Endodermal cell (in vitro differentiated cells): ENCODE measurements around the gene IRF4. TPM values are rescaled to one million over a fixed set of nuclear protein-coding genes. Genes with fewer than 3 reads are reported as not detected.

ENCODE experiments used
- DNase-seq: peaks from one replicate; pipeline ENCODE4 v3.0.0-alpha.2; 2017
- H3K27ac ChIP-seq: 2 replicates; pipeline ENCODE4 v1.5.1; 2013; ENCODE audit warnings: mild to moderate bottlenecking, low read depth, low read length, moderate library complexity
- H3K27me3 ChIP-seq: 2 replicates; pipeline ENCODE4 v1.6.1; 2013; ENCODE audit warnings: mild to moderate bottlenecking, low read length, moderate library complexity; ENCODE audit not compliant: insufficient read depth, control insufficient read depth, poor library complexity, severe bottlenecking
- H3K36me3 ChIP-seq: 2 replicates; pipeline ENCODE4 v1.7.0; 2013; ENCODE audit warnings: mild to moderate bottlenecking, low read length, moderate library complexity; ENCODE audit not compliant: control insufficient read depth, insufficient read depth
- H3K4me1 ChIP-seq: one replicate; pipeline ENCODE4 v1.7.0; 2013; ENCODE audit warnings: low read length; ENCODE audit not compliant: control insufficient read depth, insufficient read depth
- H3K4me3 ChIP-seq: 2 replicates; pipeline ENCODE4 v1.5.1; 2013; ENCODE audit warnings: mild to moderate bottlenecking, low read length, moderate library complexity
- H3K9ac ChIP-seq: 2 replicates; pipeline ENCODE4 v1.6.1; 2013; ENCODE audit warnings: mild to moderate bottlenecking, low read length, moderate library complexity; ENCODE audit not compliant: poor library complexity, severe bottlenecking; ENCODE audit errors: extremely low read depth
- H3K9me3 ChIP-seq: 2 replicates; pipeline ENCODE4 v1.6.1; 2013; ENCODE audit warnings: mild to moderate bottlenecking, low read length, moderate library complexity; ENCODE audit not compliant: control insufficient read depth
- H3K27ac Mint-ChIP-seq: 2 replicates; pipeline ENCODE4 v1.8.0; 2020; ENCODE audit warnings: mixed read lengths
- H3K27me3 Mint-ChIP-seq: 2 replicates; pipeline ENCODE4 v1.8.0; 2021; ENCODE audit warnings: mild to moderate bottlenecking, mixed read lengths; ENCODE audit not compliant: insufficient read depth
- H3K36me3 Mint-ChIP-seq: 2 replicates; pipeline ENCODE4 v1.8.0; 2020; ENCODE audit warnings: low read depth, mixed read lengths
- H3K4me1 Mint-ChIP-seq: 2 replicates; pipeline ENCODE4 v1.8.0; 2020; ENCODE audit warnings: mixed read lengths
- H3K4me3 Mint-ChIP-seq: 2 replicates; pipeline ENCODE4 v1.8.0; 2020; ENCODE audit warnings: mild to moderate bottlenecking, moderate library complexity, mixed read lengths
- H3K9me3 Mint-ChIP-seq: 2 replicates; pipeline ENCODE4 v1.8.0; 2020; ENCODE audit warnings: mild to moderate bottlenecking, mixed read lengths
- CTCF ChIP-seq: fragments of 200-600 bp; sonication (generic); conservative IDR thresholded peaks from 2 replicates; pipeline ENCODE4 v1.5.0; 2021; ENCODE audit warnings: antibody characterized with exemption, mild to moderate bottlenecking
- WGBS, 2 experiments: methylation state at CpG; one replicate each; pipeline versions ENCODE4 v1.1.5 to v1.1.7; 2013; ENCODE audit warnings: missing lambda C conversion rate in 2 of 2, mixed read lengths in 1 of 2; ENCODE audit not compliant: insufficient coverage in 1 of 2, insufficient read length in 1 of 2; 5-methylcytosine and 5-hydroxymethylcytosine counted together
- total RNA-seq, 2 donors: library from RNA; stranded (reverse); fragmentation: NEBNext Ultra II Directional in 1 of 2; extraction: Animal tissue kit (Norgen Biotek cat#: 25700) in 1 of 2; gene quantifications; 2 replicates in 1 of 2; 3 replicates in 1 of 2; pipeline ENCODE4 v1.2.1, GENCODE V29; 2021

IRF4 gene
- total RNA-seq, 2 donors from 2014 or later: not detected

GRCh38 chr6:447381-448165, 56.0 kb downstream of the IRF4 start:
- Mint-ChIP-seq H3K27ac (no peak overlapping the region), H3K4me3 (no peak overlapping the region)

DNA sequence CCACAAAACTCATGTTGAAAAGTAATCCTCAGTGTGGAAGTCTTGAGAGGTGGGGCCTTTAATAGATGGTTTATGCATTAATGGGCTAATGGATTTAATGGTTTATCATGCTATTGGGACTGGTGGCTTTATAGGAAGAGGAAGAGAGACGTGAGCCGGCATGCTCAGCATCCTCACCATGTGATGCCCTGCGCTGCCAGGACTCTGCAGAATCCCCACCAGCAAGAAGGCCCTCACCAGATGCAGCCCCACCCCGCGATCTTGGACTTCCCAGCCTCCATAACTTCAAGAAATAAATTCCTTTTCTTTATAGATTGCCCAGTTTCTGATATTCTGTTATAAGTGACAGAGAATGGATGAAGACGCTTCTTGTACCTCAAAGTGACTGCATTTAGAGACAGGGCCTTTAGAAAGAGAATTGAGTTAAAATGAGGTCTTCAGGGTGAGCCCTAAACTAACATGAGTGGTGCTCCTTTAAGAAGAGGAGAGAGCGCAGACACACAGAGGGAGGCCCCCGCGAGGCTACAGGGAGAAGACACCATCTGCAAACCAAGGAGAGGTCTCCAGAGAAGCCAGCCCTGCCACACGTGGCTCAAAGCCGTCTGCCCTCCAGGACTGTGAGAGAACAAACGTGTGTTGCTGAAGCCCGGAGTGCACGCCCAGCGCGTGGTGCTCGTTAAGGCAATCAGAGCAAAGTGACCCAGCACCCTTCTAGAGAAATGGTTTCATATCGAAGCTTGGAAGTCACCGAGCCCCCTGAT, 56.9 kb downstream of the IRF4 start:
- WGBS, 2 experiments: 90 to 93% methylated on average over 15 to 19 of the region's 19 CpGs
- H3K9ac ChIP-seq: no peak overlapping the region
- Mint-ChIP-seq H3K27ac (no peak overlapping the region), H3K27me3 (peaks cover 3% of the 10 kb centered on the region), H3K4me1 (no peaks in the 10 kb centered on the region), H3K9me3 (peaks cover 25% of the 10 kb centered on the region), H3K36me3 (no peaks in the 10 kb centered on the region), H3K4me3 (no peak overlapping the region)
- no peak for TF ChIP-seq CTCF
- H3K27ac ChIP-seq: no peak overlapping the region
- no peaks in the 10 kb centered on the region for H3K36me3 ChIP-seq
- DNase-seq: no peak
- no peak overlapping the region for H3K4me3 ChIP-seq
- no peaks in the 10 kb centered on the region for H3K9me3 ChIP-seq
- no peaks in the 10 kb centered on the region for H3K4me1 ChIP-seq
- H3K27me3 ChIP-seq: no peaks in the 10 kb centered on the region

More at GRCh38 chr6:447381-448165, 56.0 kb downstream of the IRF4 start:
- no peaks in the 10 kb centered on the region for H3K9me3 ChIP-seq
- H3K4me3 ChIP-seq: no peak overlapping the region
- no peak overlapping the region for H3K27ac ChIP-seq
- Mint-ChIP-seq H3K4me1 (no peaks in the 10 kb centered on the region), H3K36me3 (no peaks in the 10 kb centered on the region), H3K27me3 (peaks cover 3% of the 10 kb centered on the region), H3K9me3 (peaks cover 25% of the 10 kb centered on the region)
- no peaks in the 10 kb centered on the region for H3K4me1 ChIP-seq
- 91% methylated on average over 21 to 28 of the region's 29 CpGs for WGBS, 2 experiments
- H3K9ac ChIP-seq: no peak overlapping the region
- no peak for DNase-seq
- no peaks in the 10 kb centered on the region for H3K27me3 ChIP-seq
- no peak for TF ChIP-seq CTCF
- no peaks in the 10 kb centered on the region for H3K36me3 ChIP-seq

DNA sequence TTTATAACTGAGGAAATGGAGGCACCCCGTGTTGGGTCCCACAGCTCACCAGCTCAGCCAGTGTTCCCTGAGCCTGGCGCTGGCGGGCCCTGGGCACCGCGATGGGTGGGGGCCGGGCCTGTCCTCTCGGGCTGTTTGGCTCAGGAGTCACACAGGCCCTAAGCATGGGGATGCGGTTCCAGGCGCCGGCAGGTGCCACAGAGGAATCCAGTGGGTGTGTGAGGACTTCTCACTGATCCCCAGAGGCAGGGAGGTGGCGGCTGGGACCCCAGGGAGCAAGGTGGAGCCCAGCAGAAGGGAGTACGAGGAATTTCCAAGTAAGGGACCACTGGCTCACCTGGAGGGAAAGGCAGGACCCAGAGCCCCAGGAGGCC, 57.5 kb downstream of the IRF4 start:
- no peak for DNase-seq
- H3K4me1 ChIP-seq: no peaks in the 10 kb centered on the region
- 73 to 87% methylated on average over 7 to 12 of the region's 12 CpGs for WGBS, 2 experiments
- Mint-ChIP-seq H3K9me3 (peaks cover 25% of the 10 kb centered on the region), H3K27me3 (peaks cover 3% of the 10 kb centered on the region), H3K4me1 (no peaks in the 10 kb centered on the region), H3K36me3 (no peaks in the 10 kb centered on the region), H3K27ac (no peak overlapping the region), H3K4me3 (no peak overlapping the region)
- no peaks in the 10 kb centered on the region for H3K36me3 ChIP-seq
- no peaks in the 10 kb centered on the region for H3K27me3 ChIP-seq
- no peak overlapping the region for H3K9ac ChIP-seq
- no peaks in the 10 kb centered on the region for H3K9me3 ChIP-seq
- no peak for TF ChIP-seq CTCF
- H3K27ac ChIP-seq: no peak overlapping the region
- H3K4me3 ChIP-seq: no peak overlapping the region
